ENCODE measurements around the gene PWWP2B.

DNA sequence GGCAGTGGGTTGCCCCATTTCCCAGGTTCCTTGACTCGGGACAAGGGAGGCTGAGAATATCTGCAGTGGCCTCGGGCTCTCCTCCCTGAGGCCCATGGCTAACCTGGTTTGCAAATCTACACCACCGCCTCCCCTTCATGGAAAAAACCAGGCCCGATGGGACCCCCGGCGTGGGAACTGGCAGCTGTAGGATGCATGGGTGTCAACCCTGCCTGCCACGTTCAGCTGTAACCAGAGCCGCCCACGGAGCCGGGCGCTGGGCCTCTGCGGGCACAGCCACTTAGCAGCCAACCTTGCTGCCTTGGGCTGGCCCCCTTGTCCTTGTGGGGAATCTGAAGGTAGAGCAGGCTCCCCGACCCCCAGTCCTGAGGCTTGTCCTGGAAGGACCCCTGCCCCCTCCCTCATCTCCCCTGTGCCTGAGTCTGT, 1.6 kb downstream of the PWWP2B start:
- TF ChIP-seq, protein P1, sequence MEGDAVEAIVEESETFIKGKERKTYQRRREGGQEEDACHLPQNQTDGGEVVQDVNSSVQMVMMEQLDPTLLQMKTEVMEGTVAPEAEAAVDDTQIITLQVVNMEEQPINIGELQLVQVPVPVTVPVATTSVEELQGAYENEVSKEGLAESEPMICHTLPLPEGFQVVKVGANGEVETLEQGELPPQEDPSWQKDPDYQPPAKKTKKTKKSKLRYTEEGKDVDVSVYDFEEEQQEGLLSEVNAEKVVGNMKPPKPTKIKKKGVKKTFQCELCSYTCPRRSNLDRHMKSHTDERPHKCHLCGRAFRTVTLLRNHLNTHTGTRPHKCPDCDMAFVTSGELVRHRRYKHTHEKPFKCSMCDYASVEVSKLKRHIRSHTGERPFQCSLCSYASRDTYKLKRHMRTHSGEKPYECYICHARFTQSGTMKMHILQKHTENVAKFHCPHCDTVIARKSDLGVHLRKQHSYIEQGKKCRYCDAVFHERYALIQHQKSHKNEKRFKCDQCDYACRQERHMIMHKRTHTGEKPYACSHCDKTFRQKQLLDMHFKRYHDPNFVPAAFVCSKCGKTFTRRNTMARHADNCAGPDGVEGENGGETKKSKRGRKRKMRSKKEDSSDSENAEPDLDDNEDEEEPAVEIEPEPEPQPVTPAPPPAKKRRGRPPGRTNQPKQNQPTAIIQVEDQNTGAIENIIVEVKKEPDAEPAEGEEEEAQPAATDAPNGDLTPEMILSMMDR (IDR thresholded peaks at IDR 0.05), result no peak
- no peak for TF ChIP-seq POLR2A (IDR thresholded peaks at IDR 0.05)
